Fibroblast of lung (primary cell): ENCODE results near the gene TBR1.

Experiments used
- CTCF ChIP-seq, 2 donors: IDR thresholded peaks in 1 of 2; conservative IDR thresholded peaks in 1 of 2; 1 replicate in 1 of 2; 2 replicates in 1 of 2; pipeline ENCODE4 v1.5.1; 2011 to 2012; ENCODE audit warnings: low read length in 2 of 2, control low read depth in 1 of 2, inconsistent platforms in 1 of 2, low read depth in 1 of 2, mild to moderate bottlenecking in 1 of 2
- EZH2 ChIP-seq: IDR thresholded peaks from 2 replicates; pipeline ENCODE4 v1.5.1; 2012; ENCODE audit warnings: low read length, control low read depth, mild to moderate bottlenecking; ENCODE audit errors: missing control alignments

GRCh38 chr2:161471631-161472030 is 55.5 kb downstream of the TBR1 start:
- TF ChIP-seq CTCF (conservative IDR thresholded peaks at IDR 0.05 in 1 of 2, IDR thresholded peaks at IDR 0.05 in 1 of 2; ENCODE audit: low read depth in 1 of 2, low read length in 2 of 2) = no peak
- TF ChIP-seq EZH2 = no peak
